Anterior cingulate cortex (tissue), 58 donors: ENCODE measurements around the gene SYNM.

Experiments
- DNase-seq, 58 donors: peaks; one replicate each; lab custom pipeline; 2025; lab: John Stamatoyannopoulos, UW

Gene SYNM

DNA sequence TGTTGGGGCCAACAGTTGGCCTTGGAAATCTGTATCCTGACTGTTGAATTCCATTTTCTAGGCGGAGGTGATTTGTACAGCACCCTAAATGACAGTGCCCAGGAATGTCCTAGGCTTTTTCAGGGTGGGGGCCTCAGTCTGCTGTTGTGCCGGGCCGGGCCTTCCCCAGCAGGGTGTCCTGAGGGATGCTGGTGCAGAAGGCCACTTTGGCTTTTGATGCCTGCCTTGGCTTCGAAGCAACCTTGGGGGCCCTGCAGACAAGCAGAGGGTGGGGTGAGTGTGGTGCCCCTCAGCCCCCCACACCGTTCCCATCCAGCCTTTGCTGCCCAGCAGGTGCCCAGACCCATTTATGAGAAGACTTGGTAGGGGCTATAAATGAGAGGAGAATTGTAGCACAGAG is 33.0 kb downstream of the SYNM start:
- DNase-seq, result no peak

GRCh38 chr15:99138491-99138982 is 33.7 kb downstream of the SYNM start:
- DNase-seq, result no peak

DNA sequence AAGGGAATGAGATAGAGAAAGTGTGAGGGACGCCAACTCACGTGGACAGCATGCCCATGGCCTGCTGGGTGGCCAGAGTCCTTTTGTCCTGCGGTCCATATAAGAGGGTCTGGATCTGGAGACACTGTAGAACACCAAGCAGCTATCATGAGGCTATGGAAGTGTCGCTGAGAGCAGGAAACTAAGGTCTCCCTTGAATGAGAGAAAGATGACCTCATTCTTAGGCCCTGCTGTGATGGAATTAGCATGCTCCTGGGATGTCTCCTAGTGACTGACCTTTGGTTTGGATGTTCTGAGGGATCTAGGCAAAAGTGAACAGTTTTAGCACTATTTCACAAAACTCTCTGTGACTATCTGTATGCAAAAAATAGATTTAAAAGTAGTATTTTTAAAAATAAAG is 34.4 kb downstream of the SYNM start:
- no peak for DNase-seq

GRCh38 chr15:99140590-99140989 is 35.7 kb downstream of the SYNM start:
- DNase-seq, result no peak

GRCh38 chr15:99141943-99142342 is 37.1 kb downstream of the SYNM start:
- DNase-seq, result no peak

DNA sequence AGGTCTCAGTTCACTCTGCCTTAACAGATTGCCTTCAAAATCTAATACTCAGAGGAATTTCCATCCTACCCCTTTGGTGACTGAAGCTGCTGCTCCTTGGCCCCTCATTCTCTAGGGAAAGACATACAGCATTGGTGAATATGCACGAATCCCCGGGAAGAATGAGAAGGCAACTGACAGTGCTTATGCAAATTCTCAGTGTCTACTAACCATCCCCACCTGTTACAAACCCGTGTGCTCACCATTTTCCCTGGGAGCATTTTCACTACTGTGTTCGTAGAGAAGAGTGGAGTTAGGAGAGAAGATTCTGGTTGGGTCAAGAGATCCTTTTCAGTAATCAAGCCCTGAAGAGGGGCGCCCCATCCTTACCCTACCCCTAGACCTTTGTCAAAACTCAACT is 37.7 kb downstream of the SYNM start:
- DNase-seq, result no peak

DNA sequence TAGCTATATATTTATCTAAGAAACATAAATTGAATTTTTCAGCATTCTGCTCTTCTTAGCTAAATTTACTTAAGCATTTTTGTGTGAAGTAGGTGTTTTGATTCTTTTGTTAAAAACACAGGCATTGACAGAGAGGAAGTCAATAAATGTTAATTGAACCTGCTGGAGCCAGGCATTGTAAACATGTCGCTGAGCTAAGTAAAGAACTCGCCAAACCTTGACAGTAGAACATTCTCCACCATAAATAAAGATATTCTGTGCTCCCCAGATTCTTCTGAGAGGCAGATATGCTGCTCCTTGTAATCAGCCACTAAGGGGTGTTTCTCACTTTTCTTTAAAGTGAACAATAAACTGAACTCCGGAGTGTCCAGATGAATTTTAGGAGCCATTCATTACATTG is 38.4 kb downstream of the SYNM start:
- DNase-seq, result no peak

DNA sequence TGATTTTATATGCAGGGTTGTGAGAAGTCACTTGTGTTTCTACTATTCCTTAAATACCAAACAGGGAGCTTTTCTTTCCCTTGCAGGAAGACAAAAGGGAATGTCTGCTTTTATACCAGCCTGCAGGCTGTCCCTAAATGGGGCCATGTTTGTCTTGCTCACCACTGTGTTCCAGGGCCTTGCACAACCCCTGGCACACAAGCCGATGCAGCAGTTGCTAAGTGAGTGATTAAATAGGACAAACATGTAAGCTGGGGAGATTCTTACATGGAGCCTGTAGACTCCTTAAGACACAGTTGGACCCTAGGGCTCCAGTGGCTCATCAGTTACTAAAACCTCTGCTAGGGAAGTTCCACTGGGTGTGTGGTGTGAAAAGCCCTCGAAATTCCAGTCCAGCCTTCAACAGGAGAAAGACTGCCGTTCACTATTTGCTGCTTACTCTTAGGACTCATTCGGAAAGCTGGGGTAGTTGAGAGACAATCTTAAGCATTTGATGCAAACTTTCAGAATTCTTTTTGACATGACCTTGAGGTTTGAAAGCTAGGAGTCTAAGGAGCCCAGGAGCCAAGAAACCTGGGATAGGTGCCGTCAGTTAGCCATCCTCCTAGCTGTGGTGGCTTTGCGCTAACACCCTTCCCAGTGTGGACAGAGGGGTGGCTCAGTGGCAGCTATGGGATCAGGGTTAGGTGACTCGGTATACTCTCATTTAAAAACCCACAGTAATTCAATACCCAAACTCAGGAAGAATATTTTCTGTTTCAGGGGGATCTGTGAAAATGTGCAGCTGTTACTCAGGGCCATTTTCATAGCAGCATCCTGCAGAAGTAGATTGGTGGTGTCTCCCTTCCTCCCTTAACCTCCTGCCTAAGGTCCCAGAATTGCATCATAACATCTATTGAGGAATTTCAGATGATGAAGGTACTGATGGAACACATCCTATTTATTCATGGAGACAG is 39.1 kb downstream of the SYNM start:
- peak in 9 of 58 donors; percentile 26 to 56 (median 30) for DNase-seq

DNA sequence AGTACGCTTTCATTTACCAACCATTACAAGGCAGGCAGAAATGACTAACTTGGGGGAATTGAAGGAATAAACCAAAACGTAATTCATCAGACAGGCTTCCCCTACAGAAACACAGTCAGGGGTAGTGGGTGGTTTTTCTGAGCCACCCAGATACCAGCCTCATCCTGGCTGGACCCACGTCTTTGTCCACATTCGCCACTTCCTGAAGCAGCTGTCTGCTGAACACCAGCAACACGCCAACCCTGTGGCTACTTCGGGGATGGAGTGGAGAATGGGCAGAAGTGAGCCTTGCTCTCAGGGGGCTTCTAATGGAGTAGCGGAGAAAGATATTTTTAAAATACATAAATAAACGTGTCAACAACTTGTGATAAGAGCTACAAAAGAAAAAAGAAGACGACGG is 40.1 kb downstream of the SYNM start:
- DNase-seq, result no peak

DNA sequence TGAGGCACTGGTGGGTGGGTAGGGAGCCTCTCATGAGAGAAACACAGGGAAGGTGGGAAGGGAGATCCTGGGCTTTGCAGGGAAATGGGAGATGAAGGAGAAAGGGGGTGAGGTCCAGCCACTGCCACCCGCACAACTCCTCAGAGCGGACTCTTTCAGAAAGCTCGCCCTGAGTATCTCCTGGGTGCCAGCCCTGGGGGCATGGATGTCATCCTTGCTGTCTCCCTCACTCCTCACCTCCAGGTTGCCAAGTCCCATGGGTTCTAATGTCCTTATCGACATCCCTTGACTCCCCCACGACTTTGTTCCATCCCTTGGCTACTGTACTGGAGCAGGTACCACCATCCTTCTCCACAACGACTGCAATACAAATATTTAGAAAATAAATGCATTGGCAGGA is 40.9 kb downstream of the SYNM start:
- DNase-seq, result no peak

- no peak for DNase-seq
Measured at GRCh38 chr15:99146661-99147060, 41.8 kb downstream of the SYNM start.

- DNase-seq, result peak in 19 of 58 donors; percentile 15 to 63 (median 31)
Measured at GRCh38 chr15:99148851-99149276, 44.0 kb downstream of the SYNM start.

DNA sequence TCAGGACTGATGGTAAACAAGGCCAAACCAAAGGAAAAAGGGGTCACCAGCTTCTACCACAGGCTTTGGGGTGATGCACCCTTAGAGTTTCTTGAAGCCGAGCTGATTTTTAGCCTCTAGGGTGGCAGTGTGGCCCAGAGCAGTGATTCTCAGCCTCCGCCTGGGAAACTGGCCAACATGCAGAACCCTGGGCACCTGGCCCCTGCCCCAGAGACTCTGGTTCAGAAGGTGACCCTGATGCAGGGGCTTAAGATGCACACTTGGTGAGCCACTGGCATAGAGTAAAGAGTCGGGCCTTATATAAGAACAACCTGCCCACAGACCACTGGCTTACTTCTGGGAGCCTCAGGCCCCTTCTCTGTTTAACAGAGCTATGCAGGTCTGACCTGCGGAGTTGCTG is 44.5 kb downstream of the SYNM start:
- DNase-seq, result no peak

DNA sequence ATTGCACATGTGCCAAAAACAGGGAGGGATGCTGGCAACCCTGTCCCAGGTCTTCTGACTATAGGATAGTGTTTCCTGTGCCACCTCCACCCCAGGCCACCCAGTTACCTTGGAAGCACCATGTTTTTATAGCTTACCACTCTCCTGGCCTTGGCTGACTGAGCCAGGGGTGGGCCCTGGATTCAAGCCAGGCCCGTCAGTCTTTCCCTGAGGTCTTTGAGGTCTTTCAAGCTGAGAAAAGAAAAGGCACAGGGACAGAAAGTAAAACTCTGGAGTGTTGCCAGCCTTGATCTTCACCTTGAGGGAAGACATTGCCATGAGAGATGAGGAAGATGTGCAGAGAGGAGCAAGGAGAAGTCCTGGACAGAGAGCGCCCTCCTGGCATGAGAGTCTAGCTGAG is 46.3 kb downstream of the SYNM start:
- DNase-seq, result no peak

DNA sequence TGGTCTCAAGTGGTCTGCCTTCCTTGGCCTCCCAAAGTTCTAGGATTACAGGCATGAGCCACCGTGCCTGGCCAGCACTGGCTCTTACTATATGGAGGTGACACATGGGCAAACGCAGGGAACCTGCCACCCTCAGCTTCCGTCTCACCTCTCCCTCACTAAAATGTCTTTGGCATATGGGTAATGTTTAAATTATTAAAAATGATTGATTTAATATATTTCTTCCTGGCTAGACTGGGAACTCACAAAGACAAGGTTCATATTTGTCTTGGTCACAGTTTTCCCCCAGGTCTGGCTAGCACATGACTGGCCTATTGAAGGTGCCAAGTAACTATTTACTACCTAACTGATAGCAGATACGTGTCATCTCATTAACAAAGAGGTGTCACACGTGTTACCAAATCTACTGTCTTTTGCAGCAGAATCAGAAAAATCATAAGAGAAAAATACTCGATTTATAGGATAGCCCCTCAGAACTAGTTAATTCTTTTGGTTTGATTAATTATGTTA is 48.2 kb downstream of the SYNM start:
- DNase-seq, result no peak

DNA sequence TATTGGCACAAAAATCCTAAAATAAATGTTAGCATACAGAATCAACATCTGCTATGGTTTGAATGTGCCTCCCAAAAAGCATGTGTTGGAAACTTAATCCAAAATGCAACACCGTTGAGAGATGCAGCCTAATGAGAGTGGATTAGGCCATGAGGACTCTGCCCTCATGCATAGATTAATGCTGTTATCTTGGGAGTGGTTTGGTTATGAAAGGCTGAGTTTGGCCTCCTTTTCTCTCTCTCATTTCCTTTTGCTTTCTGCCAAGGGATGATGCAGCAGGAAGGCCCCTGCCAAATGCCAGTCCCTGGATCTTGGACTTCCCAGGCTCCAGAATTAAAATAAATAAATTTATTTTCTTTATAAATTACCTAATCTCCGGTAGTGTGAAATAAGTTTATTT is 49.4 kb downstream of the SYNM start:
- no peak for DNase-seq

GRCh38 chr15:99155961-99156443 is 51.1 kb downstream of the SYNM start:
- no peak for DNase-seq

DNA sequence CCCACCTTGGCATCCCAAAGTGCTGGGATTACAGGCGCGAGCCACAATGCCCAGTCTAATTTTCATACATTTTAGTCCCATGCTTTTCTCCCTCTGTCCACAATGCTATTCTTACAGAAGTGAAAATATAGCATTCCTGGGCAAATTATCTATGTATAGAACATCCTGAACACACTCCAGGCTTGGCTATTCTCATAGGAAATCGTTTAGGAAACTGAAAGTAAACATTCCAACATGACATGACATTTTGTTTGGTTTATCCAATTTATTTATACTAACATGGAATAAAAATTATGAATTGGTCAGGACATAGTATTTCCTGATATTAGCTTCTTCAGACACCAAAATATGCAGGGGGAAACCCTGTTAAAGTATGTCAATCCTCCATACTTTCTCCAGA is 52.6 kb downstream of the SYNM start:
- no peak for DNase-seq

GRCh38 chr15:99158626-99159412 is 53.9 kb downstream of the SYNM start:
- DNase-seq, result no peak

GRCh38 chr15:99163271-99164062 is 58.6 kb downstream of the SYNM start:
- no peak for DNase-seq
